Esophagus squamous epithelium (tissue), 5 donors: Measurements from ENCODE around the gene SH3GL1. TPM values are rescaled to one million over a fixed set of nuclear protein-coding genes. Genes with fewer than 3 reads are reported as not detected.

Experiments used
- DNase-seq: peaks from one replicate; lab custom pipeline; 2025; lab: John Stamatoyannopoulos, UW
- H3K27ac ChIP-seq, 4 donors: fragments of 200-600 bp; sonication (generic); one replicate each; pipeline ENCODE4 v1.5.1; 2016 to 2019; ENCODE audit warnings: mild to moderate bottlenecking in 1 of 4
- H3K27me3 ChIP-seq, 4 donors: fragments of 200-600 bp; sonication (generic); 1 replicate in 3 of 4; 2 replicates in 1 of 4; pipeline versions ENCODE4 v1.5.1 to v1.6.0; 2017 to 2021; ENCODE audit warnings: antibody characterized with exemption in 1 of 4
- H3K36me3 ChIP-seq, 3 donors: fragments of 200-600 bp; sonication (generic); one replicate each; pipeline ENCODE4 v1.5.1; 2016 to 2019
- H3K4me1 ChIP-seq, 3 donors: fragments of 200-600 bp; sonication (generic); one replicate each; pipeline ENCODE4 v1.5.1; 2017 to 2019
- H3K4me3 ChIP-seq, 4 donors: fragments of 200-600 bp; sonication (generic); 1 replicate in 3 of 4; 2 replicates in 1 of 4; pipeline ENCODE4 v1.5.1; 2016 to 2019; ENCODE audit warnings: mild to moderate bottlenecking in 2 of 4, moderate library complexity in 1 of 4
- H3K9me3 ChIP-seq, 3 donors: fragments of 200-600 bp; sonication (generic); one replicate each; pipeline ENCODE4 v1.5.1; 2016 to 2019
- POLR2A ChIP-seq, 4 donors: fragments of 450-650 bp; IDR thresholded peaks; one replicate each; pipeline ENCODE4 v1.6.1; 2017; ENCODE audit warnings: antibody characterized with exemption in 4 of 4, mild to moderate bottlenecking in 4 of 4, moderate library complexity in 3 of 4
- WGBS, 2 donors: methylation state at CpG; one replicate each; pipeline ENCODE4 v1.1.5; 2018; 5-methylcytosine and 5-hydroxymethylcytosine counted together
- intact Hi-C: fragments of 100-400 bp; cut with DNase I; formaldehyde crosslinking; loops from one replicate; pipeline ENCODE4 v1.15.0; 2022
- total RNA-seq, 4 donors: library from RNA; depleted of rRNA; stranded (reverse); fragments of >200 nt; gene quantifications; one replicate each; pipeline ENCODE4 v1.1.0, GENCODE V29; 2016
- TF ChIP-seq, protein P1 (sequence below), 6 experiments: fragments of 450-650 bp in 4 of 6; fragments of 200-600 bp in 2 of 6; sonication (generic) in 2 of 6; IDR thresholded peaks; one replicate each; pipeline ENCODE4 v1.5.1; 2016 to 2019; ENCODE audit warnings: antibody characterized with exemption in 6 of 6, mild to moderate bottlenecking in 4 of 6, moderate library complexity in 4 of 6
- donor health status: DM: yes; HTN: yes; CAD: no.

SH3GL1 gene
- total RNA-seq, 4 donors from 2014 or later: 67.4 to 131 (median 91.2) TPM

DNA sequence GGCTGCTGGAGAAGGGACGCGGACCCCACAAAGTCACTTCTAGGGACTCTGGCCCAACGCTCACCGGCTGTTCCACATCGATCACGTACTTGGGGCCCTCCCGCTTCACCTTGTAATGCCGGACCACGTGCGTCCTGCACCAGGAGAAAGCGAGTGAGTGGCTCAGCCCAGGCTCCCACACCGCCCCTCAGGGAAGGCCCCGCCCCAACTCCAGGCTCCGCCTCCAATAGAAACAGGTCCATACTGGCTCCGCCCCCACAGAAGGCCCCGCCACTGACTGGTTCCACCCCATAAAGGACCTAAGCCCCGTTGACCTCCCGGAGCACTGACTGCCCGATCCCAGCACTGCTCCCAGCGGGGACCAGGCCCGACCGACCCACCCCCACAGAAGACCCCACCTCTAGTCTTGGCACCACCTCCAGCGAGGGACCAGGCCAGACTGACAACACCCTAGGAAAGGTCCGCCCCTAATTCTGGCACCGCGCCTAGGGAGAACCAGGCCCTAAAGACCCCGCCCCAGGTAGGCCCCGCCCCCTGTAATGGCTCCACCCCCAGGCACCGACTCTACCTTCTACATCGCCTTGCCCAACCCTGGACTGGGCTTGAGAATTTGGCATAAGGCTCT is 73.0 kb downstream of the SH3GL1 start:
- Histone ChIP-seq H3K27ac (peak overlapping the region in 3 of 4 donors; percentile 34 to 59 (median 38)), H3K4me1 (peaks cover 11 to 28% (median 15%) of the 10 kb centered on the region in 3 donors), H3K27me3 (peaks cover 0 to 30% (median 0%) of the 10 kb centered on the region in 4 donors), H3K4me3 (peak overlapping the region; percentile 20 to 64 (median 36)), H3K36me3 (peaks cover 0 to 69% (median 0%) of the 10 kb centered on the region in 3 donors), H3K9me3 (peaks cover 0 to 2% (median 0%) of the 10 kb centered on the region in 3 donors)
- TF ChIP-seq POLR2A (IDR thresholded peaks at IDR 0.05): no peak
- TF ChIP-seq, protein P1, sequence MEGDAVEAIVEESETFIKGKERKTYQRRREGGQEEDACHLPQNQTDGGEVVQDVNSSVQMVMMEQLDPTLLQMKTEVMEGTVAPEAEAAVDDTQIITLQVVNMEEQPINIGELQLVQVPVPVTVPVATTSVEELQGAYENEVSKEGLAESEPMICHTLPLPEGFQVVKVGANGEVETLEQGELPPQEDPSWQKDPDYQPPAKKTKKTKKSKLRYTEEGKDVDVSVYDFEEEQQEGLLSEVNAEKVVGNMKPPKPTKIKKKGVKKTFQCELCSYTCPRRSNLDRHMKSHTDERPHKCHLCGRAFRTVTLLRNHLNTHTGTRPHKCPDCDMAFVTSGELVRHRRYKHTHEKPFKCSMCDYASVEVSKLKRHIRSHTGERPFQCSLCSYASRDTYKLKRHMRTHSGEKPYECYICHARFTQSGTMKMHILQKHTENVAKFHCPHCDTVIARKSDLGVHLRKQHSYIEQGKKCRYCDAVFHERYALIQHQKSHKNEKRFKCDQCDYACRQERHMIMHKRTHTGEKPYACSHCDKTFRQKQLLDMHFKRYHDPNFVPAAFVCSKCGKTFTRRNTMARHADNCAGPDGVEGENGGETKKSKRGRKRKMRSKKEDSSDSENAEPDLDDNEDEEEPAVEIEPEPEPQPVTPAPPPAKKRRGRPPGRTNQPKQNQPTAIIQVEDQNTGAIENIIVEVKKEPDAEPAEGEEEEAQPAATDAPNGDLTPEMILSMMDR (IDR thresholded peaks at IDR 0.05): no peak
- WGBS, 2 donors: 20 to 34% methylated on average over 2 to 12 of the region's 30 CpGs
- intact Hi-C loops: no loop called here
- DNase-seq: peak; percentile 50

DNA sequence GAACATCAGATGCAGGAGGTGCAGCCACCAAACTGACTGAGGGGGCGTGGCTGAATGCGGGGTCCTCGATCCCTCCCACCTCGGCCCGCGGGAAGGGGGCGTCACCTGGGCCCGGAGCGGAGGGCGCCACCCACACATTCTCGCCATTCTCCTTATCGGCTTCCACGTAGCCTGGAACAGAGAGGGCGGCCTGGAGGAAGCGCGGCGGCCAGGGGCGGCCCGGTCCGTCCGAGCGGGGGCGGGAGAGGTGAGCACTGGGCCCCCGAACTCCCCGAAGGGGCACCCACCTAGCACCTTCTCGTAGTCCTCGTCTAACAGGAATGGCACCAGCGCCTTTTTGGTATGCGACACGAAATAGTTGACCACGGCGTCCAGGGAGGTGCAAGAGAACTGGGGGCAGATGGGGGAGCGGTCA is 73.5 kb downstream of the SH3GL1 start:
- intact Hi-C loops: no loop called here
- no peak for DNase-seq
- 20 to 54% methylated on average over 12 to 17 of the region's 33 CpGs for WGBS, 2 donors

DNA sequence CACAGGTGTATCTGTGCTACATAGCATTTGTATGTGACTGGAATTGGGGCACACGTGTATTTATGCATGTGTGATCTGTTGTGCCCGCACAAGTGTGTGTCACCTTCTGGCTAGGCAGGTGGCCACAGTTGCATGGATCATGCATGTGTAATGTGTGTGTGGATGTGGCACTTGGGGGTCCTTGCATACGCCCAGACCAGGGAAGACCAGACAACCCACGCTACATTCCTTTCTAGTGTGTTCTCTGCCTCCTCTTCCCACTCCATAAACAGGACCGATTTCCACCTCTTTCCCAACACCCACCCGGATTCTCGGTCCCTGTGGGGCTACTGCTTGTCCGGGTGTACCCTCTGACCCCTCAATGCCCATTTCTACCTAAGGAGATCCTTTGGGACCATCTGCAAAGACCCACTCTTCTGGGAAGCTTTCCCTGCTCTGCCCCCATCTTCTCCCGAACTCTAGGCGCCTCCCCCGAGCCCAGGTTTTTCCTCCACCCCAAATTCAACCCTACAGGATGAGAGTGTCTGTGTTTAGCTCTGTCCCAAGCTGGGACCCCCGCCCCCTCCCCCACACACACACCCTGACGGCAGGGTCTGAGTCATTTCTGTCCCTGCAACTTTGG is 74.0 kb downstream of the SH3GL1 start:
- H3K4me1 ChIP-seq: peaks cover 11 to 28% (median 15%) of the 10 kb centered on the region in 3 donors
- peaks cover 0 to 3% (median 0%) of the 10 kb centered on the region in 3 donors for H3K9me3 ChIP-seq
- 65 to 76% methylated on average over 11 to 13 of the region's 13 CpGs for WGBS, 2 donors
- peak overlapping the region in 1 of 4 donors; percentile 64 for H3K4me3 ChIP-seq
- TF ChIP-seq POLR2A (IDR thresholded peaks at IDR 0.05): no peak
- TF ChIP-seq, protein P1 (IDR thresholded peaks at IDR 0.05): no peak
- intact Hi-C loops: no loop called here
- DNase-seq: no peak
- peaks cover 0 to 30% (median 0%) of the 10 kb centered on the region in 4 donors for H3K27me3 ChIP-seq
- H3K27ac ChIP-seq: no peak overlapping the region
- peaks cover 0 to 63% (median 0%) of the 10 kb centered on the region in 3 donors for H3K36me3 ChIP-seq

More for the DNA sequence above, 73.5 kb downstream of the SH3GL1 start:
- peak overlapping the region in 1 of 4 donors; percentile 64 for H3K4me3 ChIP-seq
- peaks cover 0 to 3% (median 0%) of the 10 kb centered on the region in 3 donors for H3K9me3 ChIP-seq
- H3K27me3 ChIP-seq: peaks cover 0 to 30% (median 0%) of the 10 kb centered on the region in 4 donors
- no peak overlapping the region for H3K27ac ChIP-seq
- TF ChIP-seq POLR2A (IDR thresholded peaks at IDR 0.05): no peak
- TF ChIP-seq, protein P1 (IDR thresholded peaks at IDR 0.05): no peak
- H3K4me1 ChIP-seq: peaks cover 11 to 28% (median 15%) of the 10 kb centered on the region in 3 donors
- H3K36me3 ChIP-seq: peaks cover 0 to 68% (median 0%) of the 10 kb centered on the region in 3 donors

DNA sequence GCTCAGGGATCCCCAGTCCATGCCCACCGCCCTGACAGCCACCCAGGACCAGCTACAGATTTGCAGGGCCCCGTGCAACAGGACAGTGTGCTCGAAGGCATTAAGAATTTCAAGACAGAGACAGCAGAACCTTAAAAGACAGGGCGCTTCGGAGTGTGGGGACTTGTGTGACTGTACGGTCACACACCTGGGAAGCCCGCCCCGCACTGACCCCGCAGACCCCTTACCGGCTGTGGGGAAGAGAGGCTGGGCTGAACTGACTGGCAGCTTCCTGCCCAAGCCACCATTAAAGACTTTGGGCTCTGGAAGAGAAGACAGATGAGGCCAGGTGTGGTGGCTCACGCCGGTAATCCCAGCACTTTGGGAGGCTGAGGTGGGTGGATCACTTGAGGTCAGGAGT is 76.1 kb downstream of the SH3GL1 start:
- H3K9me3 ChIP-seq: peaks cover 0 to 3% (median 0%) of the 10 kb centered on the region in 3 donors
- H3K27ac ChIP-seq: no peak overlapping the region
- H3K36me3 ChIP-seq: peaks cover 0 to 42% (median 0%) of the 10 kb centered on the region in 3 donors
- WGBS, 2 donors: 85 to 87% methylated on average over 5 to 7 of the region's 12 CpGs
- intact Hi-C loops: no loop called here
- TF ChIP-seq POLR2A (IDR thresholded peaks at IDR 0.05): no peak
- TF ChIP-seq, protein P1 (IDR thresholded peaks at IDR 0.05): no peak
- no peak for DNase-seq
- H3K4me1 ChIP-seq: peaks cover 11 to 27% (median 15%) of the 10 kb centered on the region in 3 donors
- H3K4me3 ChIP-seq: no peak overlapping the region
- H3K27me3 ChIP-seq: peaks cover 0 to 30% (median 0%) of the 10 kb centered on the region in 4 donors

DNA sequence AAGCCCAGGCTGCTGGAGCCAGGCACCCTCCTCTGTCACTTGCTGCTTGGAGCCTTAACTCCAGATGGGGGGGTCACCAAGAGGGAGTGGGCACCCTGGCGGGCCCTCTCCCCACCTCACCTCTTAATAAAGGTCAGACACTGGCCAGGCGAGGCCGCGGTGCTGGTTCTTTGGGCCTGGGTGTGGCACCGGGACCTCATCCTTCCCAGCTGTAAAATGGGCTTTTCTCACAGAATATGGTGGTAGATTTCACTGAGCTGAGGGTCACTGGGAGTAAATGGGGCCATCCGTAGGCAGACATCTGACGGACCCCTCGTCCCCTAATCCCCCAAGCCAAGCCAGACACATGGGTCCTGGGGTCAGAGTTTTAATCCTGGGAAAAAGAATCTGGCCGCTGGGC is 76.7 kb downstream of the SH3GL1 start:
- Histone ChIP-seq H3K36me3 (peaks cover 0 to 38% (median 0%) of the 10 kb centered on the region in 3 donors), H3K27me3 (peaks cover 0 to 24% (median 0%) of the 10 kb centered on the region in 4 donors), H3K4me3 (no peak overlapping the region), H3K27ac (no peak overlapping the region), H3K4me1 (peaks cover 11 to 22% (median 15%) of the 10 kb centered on the region in 3 donors), H3K9me3 (peaks cover 0 to 3% (median 0%) of the 10 kb centered on the region in 3 donors)
- TF ChIP-seq, protein P1 (IDR thresholded peaks at IDR 0.05): no peak
- TF ChIP-seq POLR2A (IDR thresholded peaks at IDR 0.05): no peak
- intact Hi-C loops: no loop called here
- no peak for DNase-seq
- 100% methylated on average over 3 of the region's 9 CpGs; no CpG with 5 or more reads in 1 of the 2 donors for WGBS, 2 donors
